ENCODE results near the gene YWHAB.

The YWHAB gene

DNA sequence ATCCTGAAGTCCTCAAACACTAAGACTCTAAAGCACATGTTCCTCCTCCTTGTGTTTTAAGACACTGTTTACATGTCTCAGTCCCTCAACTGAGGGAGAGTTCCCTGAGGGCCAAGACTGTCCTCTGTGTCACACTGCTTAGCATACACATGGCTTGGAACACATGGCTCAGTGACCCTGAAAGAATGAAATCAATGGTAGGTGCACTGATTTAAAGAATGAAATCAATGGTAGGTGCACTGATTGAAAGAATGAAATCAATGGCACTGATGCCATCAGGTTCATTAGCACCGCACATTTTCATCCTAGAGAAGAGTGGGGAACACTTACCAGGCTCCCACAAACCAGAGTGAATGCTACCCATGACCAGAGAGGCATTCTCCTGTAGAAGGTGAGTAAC lies 64.9 kb downstream of the YWHAB start:
- no peak for DNase-seq

DNA sequence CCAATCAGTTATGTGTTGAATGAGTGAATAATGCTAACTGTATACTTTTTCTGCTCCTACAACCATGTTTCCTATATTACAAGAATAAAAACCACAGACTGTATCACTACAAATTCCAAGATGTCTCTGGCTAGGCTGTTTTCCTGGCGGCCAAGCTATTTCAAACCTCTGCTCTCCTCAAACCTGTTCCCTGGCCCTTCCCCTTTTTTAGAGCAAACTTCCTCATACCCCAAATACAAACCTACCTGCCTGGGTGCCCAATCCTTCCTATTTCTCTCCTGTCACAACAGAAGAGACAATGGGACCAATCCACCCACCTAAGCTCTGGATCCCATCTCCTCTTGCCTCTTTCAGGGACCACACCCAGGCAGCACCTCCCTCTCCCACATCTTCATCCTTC lies 67.2 kb downstream of the YWHAB start:
- DNase-seq: no peak

DNA sequence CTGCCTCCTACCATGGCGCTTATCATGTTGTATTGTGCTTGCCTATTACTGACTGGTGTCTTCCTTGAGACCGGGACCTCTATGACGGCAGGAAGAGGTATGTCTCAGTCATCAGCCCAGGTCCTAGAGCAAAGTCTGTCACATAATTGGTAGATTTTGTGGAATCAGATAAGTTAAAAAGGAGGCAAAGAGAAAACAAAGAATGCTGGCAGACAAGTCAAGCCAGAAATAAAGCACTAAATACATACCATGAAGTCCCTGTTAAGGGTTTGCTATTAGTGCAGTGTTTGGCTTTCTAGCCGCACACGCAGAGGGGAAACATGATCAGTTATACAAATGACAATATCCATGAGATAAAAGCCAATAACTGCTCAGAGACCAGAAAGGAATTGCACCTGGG lies 68.7 kb downstream of the YWHAB start:
- DNase-seq: no peak

DNA sequence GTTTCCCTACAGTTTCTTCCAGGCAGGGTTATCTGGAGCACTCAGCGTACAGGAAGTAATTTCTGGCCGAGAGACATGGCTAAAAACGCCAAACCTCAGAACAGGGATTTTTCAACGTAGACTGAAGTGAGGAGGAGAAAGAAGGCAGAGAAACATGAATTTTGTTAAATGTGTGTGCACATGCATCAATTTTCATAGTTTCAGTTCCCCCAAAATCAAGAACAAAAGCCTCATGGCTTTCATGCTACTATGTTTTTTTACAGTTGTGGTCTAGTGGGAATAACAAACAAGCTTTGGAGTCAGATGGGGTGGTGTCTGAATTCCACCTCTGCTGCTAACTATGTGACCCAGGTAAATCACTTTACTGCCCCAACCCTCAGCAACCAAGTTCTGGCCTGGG lies 69.8 kb downstream of the YWHAB start:
- no peak for DNase-seq

DNA sequence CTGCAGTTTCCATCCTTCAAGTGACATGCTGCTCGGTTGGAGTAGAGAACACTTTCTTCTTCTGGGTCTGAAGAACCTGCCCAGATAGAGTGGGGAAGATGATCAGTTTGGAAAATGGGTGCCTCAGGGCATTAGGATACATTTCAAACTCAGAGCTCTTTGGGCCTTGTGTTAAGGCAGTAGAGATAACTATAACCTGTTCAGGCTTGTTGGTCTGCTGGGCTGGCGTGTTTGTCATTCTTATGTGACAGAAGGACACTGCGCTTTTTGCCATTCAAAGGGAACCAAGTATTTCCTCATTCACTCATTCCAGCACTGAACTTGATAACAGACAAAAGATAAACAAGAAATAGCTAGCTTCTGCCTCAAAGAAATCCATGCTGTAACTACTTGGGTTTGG lies 70.9 kb downstream of the YWHAB start:
- no peak for DNase-seq

Data from right kidney (tissue), 1 donor.